HG03565 (cell line): ENCODE data around the gene CHRM5.
A peak's percentile ranks its signal among the peaks of the same experiment; 100 is the strongest.

Experiments used
- ATAC-seq: cut with Tn5 transposase; IDR thresholded peaks from one replicate; pipeline ENCODE4 v1.9.1; 2021; ENCODE audit warnings: mild to moderate bottlenecking, moderate library complexity; ENCODE audit not compliant: unreplicated experiment

CHRM5 gene

GRCh38 chr15:34084086-34084485, 115.8 kb downstream of the CHRM5 start:
- ATAC-seq, result no peak

- ATAC-seq, result no peak
These were observed 117.4 kb downstream of the CHRM5 start for GRCh38 chr15:34085746-34086145.

- ATAC-seq, result no peak
These were observed 131.6 kb downstream of the CHRM5 start for GRCh38 chr15:34099914-34100313.

GRCh38 chr15:34101366-34102174, 133.3 kb downstream of the CHRM5 start, which contains the start of the genes EMC7 and PGBD4:
Gene EMC7 (minus strand): TSS chr15:34101862. CDS start chr15:34101839, 23 bp downstream.
Gene PGBD4 (plus strand): TSS chr15:34102083. CDS start chr15:34102532, 449 bp downstream.
- ATAC-seq, result peak; percentile 92

- ATAC-seq, result no peak
These were observed 134.1 kb downstream of the CHRM5 start for GRCh38 chr15:34102175-34102925.

- no peak for ATAC-seq
These were observed 138.1 kb downstream of the CHRM5 start for GRCh38 chr15:34106423-34106822.

- ATAC-seq, result no peak
These were observed 139.0 kb downstream of the CHRM5 start for GRCh38 chr15:34107315-34107714.

GRCh38 chr15:34109797-34110663, 141.7 kb downstream of the CHRM5 start:
- ATAC-seq, result no peak

GRCh38 chr15:34111488-34111887, 143.2 kb downstream of the CHRM5 start:
- ATAC-seq, result no peak

- no peak for ATAC-seq
These were observed 145.9 kb downstream of the CHRM5 start for GRCh38 chr15:34114215-34114614.

GRCh38 chr15:34114739-34115138, 146.4 kb downstream of the CHRM5 start:
- no peak for ATAC-seq

- ATAC-seq, result no peak
These were observed 148.3 kb downstream of the CHRM5 start for GRCh38 chr15:34116620-34117019.
